ENCODE measurements around the gene KCNJ6.
"Not testable (repeated sequence)": the region's sequence is repeated elsewhere in the genome, so short reads cannot be mapped to it uniquely, and the experiment has no call there.

KCNJ6 gene

GRCh38 chr21:37783016-37783415, 133.2 kb downstream of the KCNJ6 start:
- DNase-seq (ENCODE audit: low read depth in 2 of 2, low spot score in 1 of 2) = no peak

- DNase-seq (ENCODE audit: low read depth in 2 of 2, low spot score in 1 of 2) = no peak
Observed at GRCh38 chr21:37780991-37781983, 135.0 kb downstream of the KCNJ6 start.

GRCh38 chr21:37771181-37771580, 145.1 kb downstream of the KCNJ6 start:
- no peak for DNase-seq (ENCODE audit: low read depth in 2 of 2, low spot score in 1 of 2)

- no peak for DNase-seq (ENCODE audit: low read depth in 2 of 2, low spot score in 1 of 2)
Observed at GRCh38 chr21:37770461-37770860, 145.8 kb downstream of the KCNJ6 start.

- no peak for DNase-seq (ENCODE audit: low read depth in 2 of 2, low spot score in 1 of 2)
Observed at GRCh38 chr21:37769656-37770055, 146.6 kb downstream of the KCNJ6 start.

- no peak for DNase-seq (ENCODE audit: low read depth in 2 of 2, low spot score in 1 of 2)
Observed at GRCh38 chr21:37767984-37768383, 148.3 kb downstream of the KCNJ6 start.

- no peak for DNase-seq (ENCODE audit: low read depth in 2 of 2, low spot score in 1 of 2)
Observed at GRCh38 chr21:37766129-37766528, 150.1 kb downstream of the KCNJ6 start.

GRCh38 chr21:37765221-37765900, 150.9 kb downstream of the KCNJ6 start:
- DNase-seq (ENCODE audit: low read depth in 2 of 2, low spot score in 1 of 2) = no peak

- no peak for DNase-seq (ENCODE audit: low read depth in 2 of 2, low spot score in 1 of 2)
Observed at GRCh38 chr21:37764691-37765090, 151.6 kb downstream of the KCNJ6 start.

- DNase-seq (ENCODE audit: low read depth in 2 of 2, low spot score in 1 of 2) = no peak
Observed at GRCh38 chr21:37763298-37763697, 153.0 kb downstream of the KCNJ6 start.

GRCh38 chr21:37762606-37763005, 153.7 kb downstream of the KCNJ6 start:
- no peak for DNase-seq (ENCODE audit: low read depth in 2 of 2, low spot score in 1 of 2)

- not testable (repeated sequence) for DNase-seq (ENCODE audit: low read depth in 2 of 2, low spot score in 1 of 2)
Observed at GRCh38 chr21:37761406-37761805, 154.9 kb downstream of the KCNJ6 start.

GRCh38 chr21:37759777-37760176, 156.5 kb downstream of the KCNJ6 start:
- DNase-seq (ENCODE audit: low read depth in 2 of 2, low spot score in 1 of 2) = no peak

GRCh38 chr21:37758982-37759381, 157.3 kb downstream of the KCNJ6 start:
- DNase-seq (ENCODE audit: low read depth in 2 of 2, low spot score in 1 of 2) = no peak

GRCh38 chr21:37757606-37758376, 158.5 kb downstream of the KCNJ6 start:
- no peak for DNase-seq (ENCODE audit: low read depth in 2 of 2, low spot score in 1 of 2)

- no peak for DNase-seq (ENCODE audit: low read depth in 2 of 2, low spot score in 1 of 2)
Observed at GRCh38 chr21:37753122-37753599, 163.1 kb downstream of the KCNJ6 start.

GRCh38 chr21:37751268-37751975, 164.8 kb downstream of the KCNJ6 start:
- no peak for DNase-seq (ENCODE audit: low read depth in 2 of 2, low spot score in 1 of 2)

- DNase-seq (ENCODE audit: low read depth in 2 of 2, low spot score in 1 of 2) = no peak
Observed at GRCh38 chr21:37749132-37749531, 167.1 kb downstream of the KCNJ6 start.

- DNase-seq (ENCODE audit: low read depth in 2 of 2, low spot score in 1 of 2) = no peak
Observed at GRCh38 chr21:37748351-37748750, 167.9 kb downstream of the KCNJ6 start.

- DNase-seq (ENCODE audit: low read depth in 2 of 2, low spot score in 1 of 2) = no peak
Observed at GRCh38 chr21:37746849-37747248, 169.4 kb downstream of the KCNJ6 start.

- DNase-seq (ENCODE audit: low read depth in 2 of 2, low spot score in 1 of 2) = no peak
Observed at GRCh38 chr21:37744551-37744950, 171.7 kb downstream of the KCNJ6 start.

Data from stimulated activated CD8-positive, alpha-beta memory T cell treated with anti-CD3 and anti-CD28 coated beads, Interleukin-4, amount 100 ng/mL, for 4 hours (primary cell).